Adipocyte (in vitro differentiated cells): ENCODE measurements around the gene CLCN6.

ENCODE experiments used
- DNase-seq: peaks from one replicate; pipeline ENCODE4 v3.0.0-alpha.2; 2015; ENCODE audit warnings: low read depth
- H3K27me3 ChIP-seq: replicated peaks from 2 replicates; pipeline ENCODE4 v1.7.0; 2013; ENCODE audit warnings: mild to moderate bottlenecking, low read length, moderate library complexity; ENCODE audit not compliant: control insufficient read depth, insufficient read depth
- H3K36me3 ChIP-seq: 2 replicates; pipeline ENCODE4 v1.7.0; 2013; ENCODE audit warnings: low read length, mild to moderate bottlenecking, moderate library complexity; ENCODE audit not compliant: control insufficient read depth, insufficient read depth, severe bottlenecking
- H3K4me1 ChIP-seq: 2 replicates; pipeline ENCODE4 v1.7.0; 2013; ENCODE audit warnings: mild to moderate bottlenecking, low read length, moderate library complexity; ENCODE audit not compliant: control insufficient read depth, insufficient read depth
- H3K4me3 ChIP-seq: 2 replicates; pipeline ENCODE4 v1.7.0; 2013; ENCODE audit warnings: mild to moderate bottlenecking, low read length, moderate library complexity
- H3K9ac ChIP-seq: 2 replicates; pipeline ENCODE4 v1.7.0; 2013; ENCODE audit warnings: mild to moderate bottlenecking, low read length, moderate library complexity
- H3K9me3 ChIP-seq: 2 replicates; pipeline ENCODE4 v1.7.0; 2013; ENCODE audit warnings: mild to moderate bottlenecking, low read length, moderate library complexity; ENCODE audit not compliant: control insufficient read depth

CLCN6 gene

DNA sequence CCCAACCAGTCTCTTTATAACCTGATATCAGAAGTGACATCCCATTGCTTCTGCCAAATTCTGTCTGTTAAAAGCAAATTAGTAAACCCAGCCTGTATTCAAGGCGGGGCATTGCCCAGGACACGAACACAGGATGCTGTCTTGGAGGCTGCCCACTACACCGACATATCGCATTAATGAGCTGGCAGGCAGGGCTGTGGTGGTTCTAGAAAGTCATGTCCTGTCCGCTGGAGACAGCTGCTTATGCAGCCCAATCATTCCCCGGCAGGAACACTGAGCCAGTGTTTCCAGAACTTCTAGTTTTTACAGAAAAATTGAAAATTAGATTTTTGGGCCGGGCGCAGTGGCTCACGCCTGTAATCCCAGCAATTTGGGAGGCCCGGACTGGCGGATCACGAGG lies 24.7 kb upstream of the CLCN6 start:
- Histone ChIP-seq H3K4me3 (no peak overlapping the region), H3K4me1 (peaks cover 5% of the 10 kb centered on the region), H3K9me3 (no peaks in the 10 kb centered on the region), H3K9ac (no peak overlapping the region), H3K27me3 (no peaks in the 10 kb centered on the region), H3K36me3 (no peaks in the 10 kb centered on the region)
- no peak for DNase-seq

DNA sequence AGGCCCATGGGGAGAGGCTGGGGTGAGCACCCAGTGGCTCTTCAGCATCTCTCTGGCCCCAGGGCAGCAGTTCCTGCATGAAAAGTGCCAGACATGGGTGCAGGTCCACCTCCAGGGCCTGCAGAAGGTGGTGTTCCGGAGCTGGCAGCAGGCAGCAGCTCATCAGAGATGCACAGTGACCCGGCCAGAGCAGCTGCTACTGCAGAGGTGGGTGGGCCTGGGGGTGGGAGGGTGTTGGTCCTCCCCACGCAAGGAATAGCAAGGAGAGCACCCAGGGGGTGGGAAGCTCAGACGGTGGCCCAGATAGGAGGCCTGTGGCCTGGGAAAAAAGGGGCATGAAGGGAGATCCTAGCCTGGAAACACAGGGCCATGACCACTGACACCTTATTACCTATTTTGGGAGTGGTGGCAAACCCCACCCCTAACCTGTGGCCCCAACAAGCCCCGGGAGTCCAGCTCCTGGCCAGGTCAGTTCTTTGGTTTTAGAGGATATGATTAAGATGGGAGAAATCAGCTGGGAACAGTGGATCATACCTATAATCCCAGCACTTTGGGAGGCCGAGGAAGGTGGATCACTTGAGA lies 23.8 kb upstream of the CLCN6 start:
- Histone ChIP-seq H3K36me3 (no peaks in the 10 kb centered on the region), H3K9me3 (no peaks in the 10 kb centered on the region), H3K27me3 (no peaks in the 10 kb centered on the region), H3K4me1 (peaks cover 12% of the 10 kb centered on the region), H3K9ac (no peak overlapping the region), H3K4me3 (no peak overlapping the region)
- no peak for DNase-seq

GRCh38 chr1:11783556-11783955 lies 22.4 kb upstream of the CLCN6 start:
- no peaks in the 10 kb centered on the region for H3K9me3 ChIP-seq
- peaks cover 25% of the 10 kb centered on the region for H3K4me1 ChIP-seq
- no peaks in the 10 kb centered on the region for H3K27me3 ChIP-seq
- no peak overlapping the region for H3K4me3 ChIP-seq
- DNase-seq: no peak
- no peak overlapping the region for H3K9ac ChIP-seq
- H3K36me3 ChIP-seq: no peaks in the 10 kb centered on the region

DNA sequence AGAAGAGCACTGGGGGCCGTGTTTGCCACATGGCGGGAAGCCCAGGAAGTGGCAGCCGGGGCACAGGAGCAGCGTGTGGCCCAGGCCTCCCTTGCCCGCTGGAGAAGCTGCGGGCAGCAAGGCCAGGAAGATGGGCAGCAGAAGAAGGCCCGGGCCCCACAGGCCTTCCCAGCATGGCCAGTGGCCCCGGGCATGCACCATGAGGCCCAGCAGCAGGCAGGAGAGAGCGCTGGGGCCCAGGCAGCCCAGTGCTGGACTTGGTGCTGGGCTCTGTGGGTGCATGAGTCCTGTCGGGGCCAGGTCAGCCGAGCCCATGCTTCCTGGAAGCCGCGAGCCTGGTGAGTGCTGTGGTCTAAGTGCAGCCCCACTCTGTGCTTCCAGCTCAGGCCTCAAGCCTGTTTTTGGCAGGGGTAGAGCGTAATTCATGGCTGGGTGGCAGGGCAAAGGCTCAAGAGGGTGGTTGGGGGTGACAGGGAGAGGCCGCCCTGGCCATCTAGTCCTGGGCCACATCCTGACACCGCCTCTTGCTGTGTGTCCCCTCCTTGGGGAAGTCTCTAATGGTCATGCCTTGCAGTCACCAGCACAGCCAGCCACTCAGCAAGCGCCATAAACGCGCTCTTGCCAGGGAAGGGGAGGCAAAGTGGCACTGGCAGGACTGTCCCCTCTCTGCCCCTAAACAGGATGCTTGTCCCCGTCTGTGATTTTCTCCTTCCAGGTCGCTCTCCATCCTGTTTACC lies 21.6 kb upstream of the CLCN6 start:
- peaks cover 27% of the 10 kb centered on the region for H3K4me1 ChIP-seq
- no peak for DNase-seq
- H3K27me3 ChIP-seq: no peaks in the 10 kb centered on the region
- H3K9me3 ChIP-seq: no peaks in the 10 kb centered on the region
- no peak overlapping the region for H3K4me3 ChIP-seq
- H3K9ac ChIP-seq: peak overlapping the region; percentile 30
- no peaks in the 10 kb centered on the region for H3K36me3 ChIP-seq

DNA sequence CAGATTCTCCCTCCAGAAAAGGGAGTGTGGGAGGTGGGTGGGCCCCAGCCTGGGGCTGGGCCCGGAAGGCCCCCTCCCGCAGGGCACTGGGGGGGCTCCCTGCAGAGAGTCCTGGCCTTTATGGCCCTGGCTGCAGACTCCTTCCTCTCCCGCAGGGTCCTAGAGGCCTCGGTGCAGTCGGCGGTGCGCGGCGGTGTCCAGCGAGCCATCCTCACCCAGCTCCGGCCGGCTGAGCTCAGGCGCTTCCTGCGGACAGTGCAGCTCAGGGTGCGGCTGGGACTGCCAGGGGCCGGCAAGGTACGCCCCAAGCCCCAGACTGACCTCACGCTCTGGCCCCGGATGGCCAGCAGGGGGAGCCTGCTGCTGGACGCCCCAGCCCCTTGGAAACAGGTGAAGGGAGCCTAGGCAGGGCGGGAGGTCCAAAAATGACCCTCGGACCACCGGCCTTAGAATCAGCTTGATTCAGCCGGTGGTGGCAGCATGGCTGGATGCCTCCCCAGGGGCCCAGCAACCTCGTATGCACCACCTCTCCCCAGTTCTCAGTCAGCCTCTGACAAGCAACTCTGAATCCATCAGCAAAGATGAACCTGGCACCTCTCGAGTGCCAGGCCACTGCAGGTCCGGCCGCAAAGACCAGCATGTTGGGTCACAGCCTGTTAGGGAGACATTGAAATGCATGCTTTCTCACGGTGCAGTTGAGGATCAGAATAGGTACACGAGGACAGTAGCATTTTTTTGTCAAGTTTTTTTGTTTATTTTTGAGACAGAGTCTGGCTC lies 20.8 kb upstream of the CLCN6 start:
- H3K4me3 ChIP-seq: peak overlapping the region; percentile 35
- H3K27me3 ChIP-seq: no peaks in the 10 kb centered on the region
- peak; percentile 62 for DNase-seq
- no peaks in the 10 kb centered on the region for H3K36me3 ChIP-seq
- H3K4me1 ChIP-seq: peaks cover 33% of the 10 kb centered on the region
- peak overlapping the region; percentile 30 for H3K9ac ChIP-seq
- no peaks in the 10 kb centered on the region for H3K9me3 ChIP-seq

DNA sequence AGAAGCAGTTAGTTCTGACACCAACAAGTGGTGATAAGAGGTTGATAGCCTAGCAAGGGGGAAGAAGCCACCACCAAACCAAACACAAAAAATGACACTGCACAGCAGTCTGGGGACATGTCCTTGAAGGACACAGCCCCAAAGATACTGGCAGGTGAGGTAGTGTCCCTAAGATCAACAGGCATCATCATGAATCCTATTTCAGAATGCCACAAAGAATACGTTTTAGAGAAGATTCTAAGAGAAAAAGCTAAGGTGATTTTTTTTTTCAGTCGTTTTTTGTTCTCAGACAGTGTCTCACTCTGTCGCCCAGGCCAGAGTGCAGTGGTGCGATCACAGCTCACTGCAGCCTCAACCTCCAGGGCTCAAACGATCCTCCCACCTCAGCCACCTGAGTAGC lies 19.8 kb upstream of the CLCN6 start:
- Histone ChIP-seq H3K4me3 (no peak overlapping the region), H3K4me1 (peaks cover 43% of the 10 kb centered on the region), H3K9me3 (no peaks in the 10 kb centered on the region), H3K9ac (no peak overlapping the region), H3K27me3 (no peaks in the 10 kb centered on the region), H3K36me3 (no peaks in the 10 kb centered on the region)
- DNase-seq: no peak

GRCh38 chr1:11787251-11787803 lies 18.7 kb upstream of the CLCN6 start:
- H3K4me1 ChIP-seq: peaks cover 55% of the 10 kb centered on the region

GRCh38 chr1:11787804-11788436 lies 18.1 kb upstream of the CLCN6 start:
- Histone ChIP-seq H3K4me3 (peak overlapping the region; percentile 67), H3K9me3 (no peaks in the 10 kb centered on the region), H3K4me1 (peaks cover 60% of the 10 kb centered on the region), H3K27me3 (no peaks in the 10 kb centered on the region), H3K9ac (peak overlapping the region; percentile 77), H3K36me3 (peaks cover 9% of the 10 kb centered on the region)
- no peak for DNase-seq

More at GRCh38 chr1:11787251-11787803, 18.7 kb upstream of the CLCN6 start:
- DNase-seq: peak; percentile 75
- Histone ChIP-seq H3K9me3 (no peaks in the 10 kb centered on the region), H3K4me3 (peak overlapping the region; percentile 67), H3K27me3 (no peaks in the 10 kb centered on the region), H3K36me3 (peaks cover 4% of the 10 kb centered on the region), H3K9ac (peak overlapping the region; percentile 77)

GRCh38 chr1:11788549-11789053 lies 17.4 kb upstream of the CLCN6 start:
- Histone ChIP-seq H3K9ac (peak overlapping the region; percentile 77), H3K4me1 (peaks cover 60% of the 10 kb centered on the region), H3K27me3 (no peaks in the 10 kb centered on the region), H3K36me3 (peaks cover 11% of the 10 kb centered on the region), H3K4me3 (no peak overlapping the region), H3K9me3 (no peaks in the 10 kb centered on the region)
- DNase-seq: no peak

GRCh38 chr1:11789126-11790067 lies 16.6 kb upstream of the CLCN6 start:
- DNase-seq: no peak
- Histone ChIP-seq H3K4me3 (no peak overlapping the region), H3K27me3 (no peaks in the 10 kb centered on the region), H3K36me3 (peaks cover 19% of the 10 kb centered on the region), H3K9ac (peak overlapping the region; percentile 59), H3K9me3 (no peaks in the 10 kb centered on the region), H3K4me1 (peaks cover 60% of the 10 kb centered on the region)
